Neural cell (in vitro differentiated cells): ENCODE measurements around the gene METAP1.

ENCODE experiments used
- EP300 ChIP-seq: fragments of 450-650 bp; conservative IDR thresholded peaks from 2 replicates; pipeline ENCODE4 v1.6.1; 2014; ENCODE audit warnings: antibody characterized with exemption, mild to moderate bottlenecking, moderate library complexity; ENCODE audit not compliant: poor library complexity, severe bottlenecking
- MXI1 ChIP-seq: fragments of 450-650 bp; conservative IDR thresholded peaks from 2 replicates; pipeline ENCODE4 v1.6.1; 2014; ENCODE audit warnings: antibody characterized with exemption, mild to moderate bottlenecking; ENCODE audit not compliant: poor library complexity, severe bottlenecking
- TF ChIP-seq, protein P1 (sequence below): fragments of 450-650 bp; IDR thresholded peaks from 2 replicates; pipeline ENCODE4 v1.5.1; 2014; ENCODE audit warnings: antibody characterized with exemption, mild to moderate bottlenecking, moderate library complexity; ENCODE audit not compliant: poor library complexity, severe bottlenecking
- TF ChIP-seq, protein P2 (sequence below): IDR thresholded peaks from 2 replicates; pipeline ENCODE4 v1.6.1; 2012; ENCODE audit warnings: borderline replicate concordance

DNA sequence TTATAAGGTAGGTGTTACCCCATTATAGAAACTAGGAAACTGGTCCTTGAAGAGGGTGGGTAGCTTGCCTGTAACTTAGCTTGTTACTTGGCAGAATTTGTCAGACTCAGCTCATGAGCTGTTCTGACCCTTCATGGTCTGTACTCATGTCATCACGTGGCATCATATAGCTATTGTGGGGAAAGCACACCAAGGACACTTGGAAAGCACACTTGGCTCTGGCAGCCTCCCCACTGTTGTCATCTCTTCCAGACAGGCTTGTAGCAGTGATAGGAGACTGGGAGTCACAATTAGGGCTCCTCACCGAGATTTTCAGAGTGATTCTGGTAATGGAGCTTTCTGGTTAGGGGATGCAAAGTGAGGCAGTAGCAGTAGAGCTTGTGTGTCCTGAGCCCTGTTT lies 62.7 kb downstream of the METAP1 start:
- TF ChIP-seq EP300 (no peak), MXI1 (no peak)
- TF ChIP-seq, protein P1, sequence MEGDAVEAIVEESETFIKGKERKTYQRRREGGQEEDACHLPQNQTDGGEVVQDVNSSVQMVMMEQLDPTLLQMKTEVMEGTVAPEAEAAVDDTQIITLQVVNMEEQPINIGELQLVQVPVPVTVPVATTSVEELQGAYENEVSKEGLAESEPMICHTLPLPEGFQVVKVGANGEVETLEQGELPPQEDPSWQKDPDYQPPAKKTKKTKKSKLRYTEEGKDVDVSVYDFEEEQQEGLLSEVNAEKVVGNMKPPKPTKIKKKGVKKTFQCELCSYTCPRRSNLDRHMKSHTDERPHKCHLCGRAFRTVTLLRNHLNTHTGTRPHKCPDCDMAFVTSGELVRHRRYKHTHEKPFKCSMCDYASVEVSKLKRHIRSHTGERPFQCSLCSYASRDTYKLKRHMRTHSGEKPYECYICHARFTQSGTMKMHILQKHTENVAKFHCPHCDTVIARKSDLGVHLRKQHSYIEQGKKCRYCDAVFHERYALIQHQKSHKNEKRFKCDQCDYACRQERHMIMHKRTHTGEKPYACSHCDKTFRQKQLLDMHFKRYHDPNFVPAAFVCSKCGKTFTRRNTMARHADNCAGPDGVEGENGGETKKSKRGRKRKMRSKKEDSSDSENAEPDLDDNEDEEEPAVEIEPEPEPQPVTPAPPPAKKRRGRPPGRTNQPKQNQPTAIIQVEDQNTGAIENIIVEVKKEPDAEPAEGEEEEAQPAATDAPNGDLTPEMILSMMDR = no peak
- TF ChIP-seq, protein P2, sequence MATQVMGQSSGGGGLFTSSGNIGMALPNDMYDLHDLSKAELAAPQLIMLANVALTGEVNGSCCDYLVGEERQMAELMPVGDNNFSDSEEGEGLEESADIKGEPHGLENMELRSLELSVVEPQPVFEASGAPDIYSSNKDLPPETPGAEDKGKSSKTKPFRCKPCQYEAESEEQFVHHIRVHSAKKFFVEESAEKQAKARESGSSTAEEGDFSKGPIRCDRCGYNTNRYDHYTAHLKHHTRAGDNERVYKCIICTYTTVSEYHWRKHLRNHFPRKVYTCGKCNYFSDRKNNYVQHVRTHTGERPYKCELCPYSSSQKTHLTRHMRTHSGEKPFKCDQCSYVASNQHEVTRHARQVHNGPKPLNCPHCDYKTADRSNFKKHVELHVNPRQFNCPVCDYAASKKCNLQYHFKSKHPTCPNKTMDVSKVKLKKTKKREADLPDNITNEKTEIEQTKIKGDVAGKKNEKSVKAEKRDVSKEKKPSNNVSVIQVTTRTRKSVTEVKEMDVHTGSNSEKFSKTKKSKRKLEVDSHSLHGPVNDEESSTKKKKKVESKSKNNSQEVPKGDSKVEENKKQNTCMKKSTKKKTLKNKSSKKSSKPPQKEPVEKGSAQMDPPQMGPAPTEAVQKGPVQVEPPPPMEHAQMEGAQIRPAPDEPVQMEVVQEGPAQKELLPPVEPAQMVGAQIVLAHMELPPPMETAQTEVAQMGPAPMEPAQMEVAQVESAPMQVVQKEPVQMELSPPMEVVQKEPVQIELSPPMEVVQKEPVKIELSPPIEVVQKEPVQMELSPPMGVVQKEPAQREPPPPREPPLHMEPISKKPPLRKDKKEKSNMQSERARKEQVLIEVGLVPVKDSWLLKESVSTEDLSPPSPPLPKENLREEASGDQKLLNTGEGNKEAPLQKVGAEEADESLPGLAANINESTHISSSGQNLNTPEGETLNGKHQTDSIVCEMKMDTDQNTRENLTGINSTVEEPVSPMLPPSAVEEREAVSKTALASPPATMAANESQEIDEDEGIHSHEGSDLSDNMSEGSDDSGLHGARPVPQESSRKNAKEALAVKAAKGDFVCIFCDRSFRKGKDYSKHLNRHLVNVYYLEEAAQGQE = no peak
